GM13976 (cell line): Measurements from ENCODE around the gene TTC6.

Experiments
- DNase-seq: peaks from one replicate; pipeline ENCODE4 v3.0.0; 2012; ENCODE audit warnings: low spot score
- in situ Hi-C: fragments of 300-500 bp; cut with MboI; formaldehyde crosslinking; loops from one replicate; pipeline ENCODE4 v1.12.0; 2022; ENCODE audit warnings: low sequenced_read_pairs, mixed read lengths, inconsistent platforms; ENCODE audit not compliant: unreplicated experiment
- TF ChIP-seq, protein P1 (sequence below): IDR thresholded peaks from 2 replicates; pipeline ENCODE4 v1.5.1; 2012; ENCODE audit warnings: borderline replicate concordance, mild to moderate bottlenecking; ENCODE audit not compliant: insufficient read depth; ENCODE audit errors: extremely low read depth, missing control alignments, control extremely low read depth

Gene TTC6

GRCh38 chr14:37601865-37602264 is 6.4 kb downstream of the TTC6 start:
- DNase-seq = no peak
- TF ChIP-seq, protein P1, sequence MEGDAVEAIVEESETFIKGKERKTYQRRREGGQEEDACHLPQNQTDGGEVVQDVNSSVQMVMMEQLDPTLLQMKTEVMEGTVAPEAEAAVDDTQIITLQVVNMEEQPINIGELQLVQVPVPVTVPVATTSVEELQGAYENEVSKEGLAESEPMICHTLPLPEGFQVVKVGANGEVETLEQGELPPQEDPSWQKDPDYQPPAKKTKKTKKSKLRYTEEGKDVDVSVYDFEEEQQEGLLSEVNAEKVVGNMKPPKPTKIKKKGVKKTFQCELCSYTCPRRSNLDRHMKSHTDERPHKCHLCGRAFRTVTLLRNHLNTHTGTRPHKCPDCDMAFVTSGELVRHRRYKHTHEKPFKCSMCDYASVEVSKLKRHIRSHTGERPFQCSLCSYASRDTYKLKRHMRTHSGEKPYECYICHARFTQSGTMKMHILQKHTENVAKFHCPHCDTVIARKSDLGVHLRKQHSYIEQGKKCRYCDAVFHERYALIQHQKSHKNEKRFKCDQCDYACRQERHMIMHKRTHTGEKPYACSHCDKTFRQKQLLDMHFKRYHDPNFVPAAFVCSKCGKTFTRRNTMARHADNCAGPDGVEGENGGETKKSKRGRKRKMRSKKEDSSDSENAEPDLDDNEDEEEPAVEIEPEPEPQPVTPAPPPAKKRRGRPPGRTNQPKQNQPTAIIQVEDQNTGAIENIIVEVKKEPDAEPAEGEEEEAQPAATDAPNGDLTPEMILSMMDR = no peak
- in situ Hi-C loops = no loop called here

- TF ChIP-seq, protein P1 = no peak
- in situ Hi-C loops = no loop called here
- DNase-seq = no peak
Measured at GRCh38 chr14:37602605-37603453, 7.4 kb downstream of the TTC6 start.

GRCh38 chr14:37603688-37604251 is 8.3 kb downstream of the TTC6 start:
- in situ Hi-C loops = no loop called here
- TF ChIP-seq, protein P1 = no peak
- DNase-seq = no peak

- DNase-seq = no peak
- TF ChIP-seq, protein P1 = no peak
- in situ Hi-C loops = no loop called here
Measured at GRCh38 chr14:37606678-37607077, 11.2 kb downstream of the TTC6 start.

- in situ Hi-C loops = no loop called here
- DNase-seq = no peak
- TF ChIP-seq, protein P1 = no peak
Measured at GRCh38 chr14:37608649-37609048, 13.2 kb downstream of the TTC6 start.

GRCh38 chr14:37610945-37611523 is 15.6 kb downstream of the TTC6 start:
- TF ChIP-seq, protein P1 = no peak
- no peak for DNase-seq
- in situ Hi-C loops = no loop called here
